Activated T-cell treated with anti-CD3 and anti-CD28 coated beads for 1 hour (primary cell): ENCODE measurements around the gene PHC2.
A peak's percentile ranks its signal among the peaks of the same experiment; 100 is the strongest.
"Not testable (repeated sequence)": the region's sequence is repeated elsewhere in the genome, so short reads cannot be mapped to it uniquely, and the experiment has no call there.

ENCODE experiments used
- DNase-seq: peaks from one replicate; pipeline ENCODE4 v3.0.0-alpha.2; 2020; ENCODE audit warnings: low read depth

The PHC2 gene

GRCh38 chr1:33310702-33311101 is 120.2 kb downstream of the PHC2 start:
- DNase-seq, result no peak

- DNase-seq, result not testable (repeated sequence)
These were observed 121.5 kb downstream of the PHC2 start for GRCh38 chr1:33309351-33309750.

- no peak for DNase-seq
These were observed 123.4 kb downstream of the PHC2 start for GRCh38 chr1:33307494-33307864.

GRCh38 chr1:33306653-33307493 is 124.0 kb downstream of the PHC2 start:
- DNase-seq, result no peak

- DNase-seq, result no peak
These were observed 124.9 kb downstream of the PHC2 start for GRCh38 chr1:33305816-33306652.

GRCh38 chr1:33305016-33305415 is 125.9 kb downstream of the PHC2 start:
- no peak for DNase-seq

- DNase-seq, result no peak
These were observed 128.6 kb downstream of the PHC2 start for GRCh38 chr1:33302325-33302724.

GRCh38 chr1:33301273-33301984 is 129.5 kb downstream of the PHC2 start:
- no peak for DNase-seq

- no peak for DNase-seq
These were observed 130.2 kb downstream of the PHC2 start for GRCh38 chr1:33300673-33301072.

- DNase-seq, result no peak
These were observed 131.3 kb downstream of the PHC2 start for GRCh38 chr1:33299461-33300155.

- DNase-seq, result peak; percentile 47
These were observed 132.1 kb downstream of the PHC2 start for GRCh38 chr1:33298623-33299277.

GRCh38 chr1:33297911-33298622 is 132.8 kb downstream of the PHC2 start:
- no peak for DNase-seq

- DNase-seq, result no peak
These were observed 134.1 kb downstream of the PHC2 start for GRCh38 chr1:33296824-33297223.

- DNase-seq, result no peak
These were observed 134.8 kb downstream of the PHC2 start for GRCh38 chr1:33296082-33296458.

GRCh38 chr1:33295450-33296081 is 135.3 kb downstream of the PHC2 start:
- DNase-seq, result peak; percentile 85

GRCh38 chr1:33295023-33295422 is 135.9 kb downstream of the PHC2 start:
- DNase-seq, result no peak

GRCh38 chr1:33294071-33295010 is 136.6 kb downstream of the PHC2 start:
- DNase-seq, result no peak

GRCh38 chr1:33292726-33293340 is 138.1 kb downstream of the PHC2 start:
- no peak for DNase-seq

GRCh38 chr1:33290615-33291014 is 140.3 kb downstream of the PHC2 start:
- DNase-seq, result not testable (repeated sequence)
